Anterior cingulate cortex (tissue), 58 donors: Measurements from ENCODE around the gene LMBR1.
"Not testable (repeated sequence)": the region's sequence is repeated elsewhere in the genome, so short reads cannot be mapped to it uniquely, and the experiment has no call there.

Experiments used
- DNase-seq, 58 donors: peaks; one replicate each; lab custom pipeline; 2025; lab: John Stamatoyannopoulos, UW

LMBR1 gene

GRCh38 chr7:156858523-156858922 is 34.5 kb downstream of the LMBR1 start:
- no peak for DNase-seq

- no peak for DNase-seq
Measured at GRCh38 chr7:156857757-156858156, 35.2 kb downstream of the LMBR1 start.

GRCh38 chr7:156854654-156855053 is 38.3 kb downstream of the LMBR1 start:
- no peak for DNase-seq

GRCh38 chr7:156848979-156849378 is 44.0 kb downstream of the LMBR1 start:
- DNase-seq, result no peak

- DNase-seq, result no peak
Measured at GRCh38 chr7:156845379-156846101, 47.4 kb downstream of the LMBR1 start.

GRCh38 chr7:156843582-156843981 is 49.4 kb downstream of the LMBR1 start:
- not testable (repeated sequence) for DNase-seq

GRCh38 chr7:156843157-156843556 is 49.8 kb downstream of the LMBR1 start:
- DNase-seq, result no peak

GRCh38 chr7:156842740-156843140 is 50.2 kb downstream of the LMBR1 start:
- no peak for DNase-seq

GRCh38 chr7:156842317-156842716 is 50.7 kb downstream of the LMBR1 start:
- DNase-seq, result no peak

GRCh38 chr7:156841497-156841896 is 51.5 kb downstream of the LMBR1 start:
- no peak for DNase-seq

GRCh38 chr7:156840134-156840533 is 52.8 kb downstream of the LMBR1 start:
- no peak for DNase-seq

GRCh38 chr7:156836443-156836842 is 56.5 kb downstream of the LMBR1 start:
- no peak for DNase-seq

GRCh38 chr7:156834462-156834861 is 58.5 kb downstream of the LMBR1 start:
- DNase-seq, result no peak

- DNase-seq, result no peak
Measured at GRCh38 chr7:156833312-156833711, 59.7 kb downstream of the LMBR1 start.

GRCh38 chr7:156832195-156832877 is 60.6 kb downstream of the LMBR1 start:
- DNase-seq, result no peak

GRCh38 chr7:156829669-156830336 is 63.2 kb downstream of the LMBR1 start:
- DNase-seq, result no peak

- DNase-seq, result no peak
Measured at GRCh38 chr7:156827587-156828203, 65.3 kb downstream of the LMBR1 start.

- no peak for DNase-seq
Measured at GRCh38 chr7:156823435-156823834, 69.5 kb downstream of the LMBR1 start.

- no peak for DNase-seq
Measured at GRCh38 chr7:156820445-156821063, 72.4 kb downstream of the LMBR1 start.

- no peak for DNase-seq
Measured at GRCh38 chr7:156819733-156820295, 73.2 kb downstream of the LMBR1 start.
